HepG2 (cell line): Measurements from ENCODE around the gene ODAM. TPM values are rescaled to one million over a fixed set of nuclear protein-coding genes. Genes with fewer than 3 reads are reported as not detected.
A peak's percentile ranks its signal among the peaks of the same experiment; 100 is the strongest.

Source experiments
- ARID2 ChIP-seq: sonication (generic); formaldehyde crosslinking; IDR thresholded peaks from 2 replicates; pipeline ENCODE4 v1.8.1; 2022; ENCODE audit warnings: mild to moderate bottlenecking, missing genetic modification reagents, borderline replicate concordance
- ARNT2 ChIP-seq: sonication (generic); formaldehyde crosslinking; IDR thresholded peaks from 2 replicates; pipeline ENCODE4 v1.8.0; 2022; ENCODE audit warnings: mild to moderate bottlenecking, low read depth, missing genetic modification reagents, moderate library complexity
- FOXA3 ChIP-seq: IDR thresholded peaks from 2 replicates; pipeline ENCODE4 v1.6.1; 2016; ENCODE audit warnings: missing genetic modification reagents, missing compliant biosample characterization
- FOXJ3 ChIP-seq: sonication (generic); formaldehyde crosslinking; IDR thresholded peaks from 2 replicates; pipeline ENCODE4 v1.4.0; 2020; ENCODE audit warnings: missing genetic modification reagents, mild to moderate bottlenecking, borderline replicate concordance
- FOXP1 ChIP-seq, 2 experiments: fragments of 450-650 bp in 1 of 2; IDR thresholded peaks; 2 replicates each; pipeline ENCODE4 v1.6.1; 2017 to 2018; ENCODE audit warnings: antibody characterized with exemption in 1 of 2
- GFI1 ChIP-seq: sonication (generic); formaldehyde crosslinking; IDR thresholded peaks from 2 replicates; pipeline ENCODE4 v1.5.0; 2020; ENCODE audit warnings: missing genetic modification reagents, mild to moderate bottlenecking, borderline replicate concordance
- HMG20A ChIP-seq: IDR thresholded peaks from 2 replicates; pipeline ENCODE4 v1.6.1; 2016; ENCODE audit warnings: borderline replicate concordance
- HNF4A ChIP-seq: sonication (generic); formaldehyde crosslinking; IDR thresholded peaks from 2 replicates; pipeline ENCODE4 v1.4.0; 2020; ENCODE audit warnings: missing genetic modification reagents
- KDM4B ChIP-seq: sonication (generic); formaldehyde crosslinking; IDR thresholded peaks from 2 replicates; pipeline ENCODE4 v1.4.0; 2020; ENCODE audit warnings: missing genetic modification reagents
- KLF16 ChIP-seq, 2 experiments: sonication (generic) in 1 of 2; formaldehyde crosslinking in 1 of 2; IDR thresholded peaks; 2 replicates each; pipeline versions ENCODE4 v1.6.1 to v1.8.0; 2016 to 2023; ENCODE audit warnings: missing genetic modification reagents in 2 of 2, missing compliant biosample characterization in 1 of 2
- MIER3 ChIP-seq: IDR thresholded peaks from 2 replicates; pipeline ENCODE4 v1.6.1; 2016; ENCODE audit warnings: missing compliant biosample characterization, borderline replicate concordance
- MIXL1 ChIP-seq: IDR thresholded peaks from 2 replicates; pipeline ENCODE4 v1.6.1; 2016
- NAIF1 ChIP-seq: sonication (generic); formaldehyde crosslinking; IDR thresholded peaks from 2 replicates; pipeline ENCODE4 v1.5.0; 2020; ENCODE audit warnings: mild to moderate bottlenecking, missing genetic modification reagents, borderline replicate concordance
- NCOA2 ChIP-seq: sonication (generic); formaldehyde crosslinking; IDR thresholded peaks from 2 replicates; pipeline ENCODE4 v1.8.0; 2022; ENCODE audit warnings: inconsistent platforms
- NFIC ChIP-seq: IDR thresholded peaks from 2 replicates; pipeline ENCODE4 v1.6.1; 2012; ENCODE audit warnings: mild to moderate bottlenecking, low read length, inconsistent platforms
- RARG ChIP-seq: sonication (generic); formaldehyde crosslinking; IDR thresholded peaks from 2 replicates; pipeline ENCODE4 v1.4.0; 2020; ENCODE audit warnings: low read depth, mild to moderate bottlenecking, missing genetic modification reagents
- RBFOX2 ChIP-seq: fragments of 200-400 bp; formaldehyde crosslinking; IDR thresholded peaks from 2 replicates; pipeline ENCODE4 v1.6.1; 2017; ENCODE audit warnings: low read depth, mild to moderate bottlenecking, low read length
- RCOR2 ChIP-seq: IDR thresholded peaks from 2 replicates; pipeline ENCODE4 v1.6.1; 2016; ENCODE audit warnings: missing biosample characterization, missing genetic modification reagents
- SAP130 ChIP-seq: IDR thresholded peaks from 2 replicates; pipeline ENCODE4 v1.6.1; 2016; ENCODE audit warnings: low read depth
- SOX6 ChIP-seq, 2 experiments: fragments of 450-650 bp in 1 of 2; sonication (generic) in 1 of 2; formaldehyde crosslinking in 1 of 2; IDR thresholded peaks; 2 replicates each; pipeline versions ENCODE4 v1.4.0 to v1.6.1; 2017 to 2020; ENCODE audit warnings: antibody characterized with exemption in 1 of 2, mild to moderate bottlenecking in 1 of 2, missing genetic modification reagents in 1 of 2
- TBX3 ChIP-seq: fragments of 450-650 bp; IDR thresholded peaks from 2 replicates; pipeline ENCODE4 v1.6.1; 2017; ENCODE audit warnings: antibody characterized with exemption, mild to moderate bottlenecking, inconsistent platforms, borderline replicate concordance
- TCF7 ChIP-seq: sonication (generic); IDR thresholded peaks from 2 replicates; pipeline ENCODE4 v1.6.1; 2016; ENCODE audit warnings: antibody characterized with exemption, low read depth
- ZFP90 ChIP-seq: sonication (generic); formaldehyde crosslinking; IDR thresholded peaks from 2 replicates; pipeline ENCODE4 v1.8.0; 2022; ENCODE audit warnings: missing genetic modification reagents, mild to moderate bottlenecking, inconsistent platforms, borderline replicate concordance
- ZNF263 ChIP-seq: sonication (generic); formaldehyde crosslinking; IDR thresholded peaks from 2 replicates; pipeline ENCODE4 v1.4.0; 2020; ENCODE audit warnings: missing genetic modification reagents
- ZNF274 ChIP-seq: sonication (generic); formaldehyde crosslinking; IDR thresholded peaks from 2 replicates; pipeline ENCODE4 v1.5.1; 2020; ENCODE audit warnings: mild to moderate bottlenecking, missing genetic modification reagents
- ZNF350 ChIP-seq: sonication (generic); formaldehyde crosslinking; IDR thresholded peaks from 2 replicates; pipeline ENCODE4 v1.4.0; 2020; ENCODE audit warnings: mild to moderate bottlenecking, low read depth, missing genetic modification reagents, borderline replicate concordance
- ZNF44 ChIP-seq: sonication (generic); formaldehyde crosslinking; IDR thresholded peaks from 2 replicates; pipeline ENCODE4 v1.5.1; 2020; ENCODE audit warnings: mild to moderate bottlenecking, missing genetic modification reagents
- ZSCAN25 ChIP-seq: sonication (generic); formaldehyde crosslinking; IDR thresholded peaks from 2 replicates; pipeline ENCODE4 v1.8.0; 2022; ENCODE audit warnings: mild to moderate bottlenecking, missing genetic modification reagents
- polyA plus RNA-seq, 8 experiments: library from polyadenylated mRNA; depleted of rRNA in 3 of 8; stranded (reverse) in 7 of 8; unstranded in 1 of 8; fragments of >200 nt; fragmentation: Illumina TruSeq in 4 of 8; extraction: Trizol in 4 of 8; gene quantifications; 2 replicates each; pipeline versions ENCODE4 v1.2.1 to v1.2.3, GENCODE V29; 2011 to 2016; ENCODE audit warnings: low read depth in 4 of 8, missing spikeins in 1 of 8, mixed read lengths in 1 of 8; ENCODE audit not compliant: insufficient read depth in 1 of 8
- total RNA-seq, 5 experiments: library from RNA; depleted of rRNA; stranded (reverse); fragments of >200 nt; fragmentation: Illumina TruSeq; extraction: Trizol; gene quantifications; 2 replicates each; pipeline ENCODE4 v1.2.3, GENCODE V29; 2016; ENCODE audit warnings: low read depth in 1 of 5
- TF ChIP-seq, protein P1 (sequence below): IDR thresholded peaks from 2 replicates; pipeline ENCODE4 v1.6.1; 2016; ENCODE audit warnings: low read depth
- TF ChIP-seq, protein P2 (sequence below): sonication (generic); formaldehyde crosslinking; conservative IDR thresholded peaks from 2 replicates; pipeline ENCODE4 v1.8.0; 2022; ENCODE audit warnings: missing genetic modification reagents

ODAM gene
- total and polyA plus RNA-seq, 2 of the 13 experiments (the other 11 are each of a cell fraction or from before 2014, with no cell fraction given): 94.6 to 115 TPM

DNA sequence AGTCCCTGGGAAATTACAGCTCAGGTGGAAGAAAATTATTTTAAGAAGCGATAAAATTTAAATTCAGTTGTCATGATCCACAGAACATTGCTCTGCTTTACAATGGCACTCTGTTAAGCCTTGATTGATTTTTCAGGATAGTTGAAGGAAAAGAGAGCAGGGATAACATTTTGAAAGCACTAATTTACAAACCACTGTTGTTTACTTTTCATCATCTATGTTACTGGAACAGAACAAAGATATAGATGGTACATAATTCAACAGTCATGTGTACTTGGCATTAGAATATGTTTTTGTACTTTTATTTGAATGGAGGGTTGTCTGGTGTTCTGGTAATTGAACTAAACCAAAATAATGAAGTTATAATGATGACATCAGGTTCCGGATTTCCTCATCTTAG lies 2.6 kb upstream of the ODAM start (continued):
- TF ChIP-seq HNF4A (CRISPR knock-in tag) (peak; percentile 20; the same call in 1 of the 2 replicates), ARID2 (CRISPR knock-in tag) (no peak), NFIC (peak; percentile 81), KDM4B (no peak), HMG20A (peak; percentile 81), ZNF350 (no peak), FOXP1 (IDR thresholded peaks at IDR 0.05) (no peak), FOXP1 (CRISPR knock-in tag; IDR thresholded peaks at IDR 0.05) (peak; percentile 60), SAP130 (CRISPR knock-in tag) (0 out of 2 replicates have a peak, but pooled peaks have one; percentile 28), MIXL1 (CRISPR knock-in tag) (0 out of 2 replicates have a peak, but pooled peaks have one; percentile 42), MIER3 (CRISPR knock-in tag) (no peak), ZSCAN25 (CRISPR knock-in tag) (no peak), RARG (CRISPR knock-in tag) (no peak), TCF7 (peak; percentile 72), ZFP90 (CRISPR knock-in tag) (no peak), RBFOX2 (no peak), ZNF263 (no peak), TBX3 (no peak), FOXJ3 (CRISPR knock-in tag) (peak; percentile 54; the same call in 1 of the 2 replicates), FOXA3 (CRISPR knock-in tag) (peak; percentile 97), ARNT2 (CRISPR knock-in tag) (no peak), RCOR2 (no peak), NCOA2 (CRISPR knock-in tag) (peak; percentile 98), NAIF1 (no peak), ZNF44 (no peak), SOX6 (IDR thresholded peaks at IDR 0.05) (no peak), SOX6 (CRISPR knock-in tag; IDR thresholded peaks at IDR 0.05) (peak; percentile 58; the same call in 1 of the 2 replicates), KLF16 (CRISPR knock-in tag; IDR thresholded peaks at IDR 0.05) (peak in 1 of 2 experiments; percentile 75; a peak in 1 of 4 replicates), ZNF274 (CRISPR knock-in tag) (no peak), GFI1 (CRISPR knock-in tag) (no peak)
- TF ChIP-seq, protein P1, sequence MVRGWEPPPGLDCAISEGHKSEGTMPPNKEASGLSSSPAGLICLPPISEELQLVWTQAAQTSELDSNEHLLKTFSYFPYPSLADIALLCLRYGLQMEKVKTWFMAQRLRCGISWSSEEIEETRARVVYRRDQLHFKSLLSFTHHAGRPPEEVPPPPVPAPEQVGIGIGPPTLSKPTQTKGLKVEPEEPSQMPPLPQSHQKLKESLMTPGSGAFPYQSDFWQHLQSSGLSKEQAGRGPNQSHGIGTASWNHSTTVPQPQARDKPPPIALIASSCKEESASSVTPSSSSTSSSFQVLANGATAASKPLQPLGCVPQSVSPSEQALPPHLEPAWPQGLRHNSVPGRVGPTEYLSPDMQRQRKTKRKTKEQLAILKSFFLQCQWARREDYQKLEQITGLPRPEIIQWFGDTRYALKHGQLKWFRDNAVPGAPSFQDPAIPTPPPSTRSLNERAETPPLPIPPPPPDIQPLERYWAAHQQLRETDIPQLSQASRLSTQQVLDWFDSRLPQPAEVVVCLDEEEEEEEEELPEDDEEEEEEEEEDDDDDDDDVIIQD: peak; percentile 52; the same call in 1 of the 2 replicates
- TF ChIP-seq, protein P2, sequence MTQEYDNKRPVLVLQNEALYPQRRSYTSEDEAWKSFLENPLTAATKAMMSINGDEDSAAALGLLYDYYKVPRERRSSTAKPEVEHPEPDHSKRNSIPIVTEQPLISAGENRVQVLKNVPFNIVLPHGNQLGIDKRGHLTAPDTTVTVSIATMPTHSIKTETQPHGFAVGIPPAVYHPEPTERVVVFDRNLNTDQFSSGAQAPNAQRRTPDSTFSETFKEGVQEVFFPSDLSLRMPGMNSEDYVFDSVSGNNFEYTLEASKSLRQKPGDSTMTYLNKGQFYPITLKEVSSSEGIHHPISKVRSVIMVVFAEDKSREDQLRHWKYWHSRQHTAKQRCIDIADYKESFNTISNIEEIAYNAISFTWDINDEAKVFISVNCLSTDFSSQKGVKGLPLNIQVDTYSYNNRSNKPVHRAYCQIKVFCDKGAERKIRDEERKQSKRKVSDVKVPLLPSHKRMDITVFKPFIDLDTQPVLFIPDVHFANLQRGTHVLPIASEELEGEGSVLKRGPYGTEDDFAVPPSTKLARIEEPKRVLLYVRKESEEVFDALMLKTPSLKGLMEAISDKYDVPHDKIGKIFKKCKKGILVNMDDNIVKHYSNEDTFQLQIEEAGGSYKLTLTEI: no peak
